Choroid plexus epithelial cell (primary cell): Measurements from ENCODE around the gene PTPRQ.

Source experiments
- DNase-seq: peaks from one replicate; pipeline ENCODE4 v3.0.0-alpha.2; 2010; ENCODE audit warnings: low read depth
- H3K4me3 ChIP-seq: 2 replicates; pipeline ENCODE4 v1.5.1; 2011; ENCODE audit warnings: low read depth, mild to moderate bottlenecking, control low read depth, low read length, moderate library complexity
- CTCF ChIP-seq: conservative IDR thresholded peaks from 2 replicates; pipeline ENCODE4 v1.5.1; 2011; ENCODE audit warnings: low read depth, mild to moderate bottlenecking, control low read depth, inconsistent platforms, low read length, moderate library complexity

PTPRQ gene

GRCh38 chr12:80513211-80513610 is 69.2 kb downstream of the PTPRQ start:
- no peak for DNase-seq
- no peak overlapping the region for H3K4me3 ChIP-seq
- TF ChIP-seq CTCF = no peak

GRCh38 chr12:80517655-80518054 is 73.6 kb downstream of the PTPRQ start:
- no peak for TF ChIP-seq CTCF
- DNase-seq = no peak

GRCh38 chr12:80531646-80532045 is 87.6 kb downstream of the PTPRQ start:
- DNase-seq = no peak
- TF ChIP-seq CTCF = no peak
- H3K4me3 ChIP-seq = no peak overlapping the region

More at GRCh38 chr12:80517655-80518054, 73.6 kb downstream of the PTPRQ start:
- no peak overlapping the region for H3K4me3 ChIP-seq

- no peak overlapping the region for H3K4me3 ChIP-seq
- no peak for DNase-seq
- no peak for TF ChIP-seq CTCF
Observed at GRCh38 chr12:80539029-80539428, 95.0 kb downstream of the PTPRQ start.

- no peak for DNase-seq
- no peak for TF ChIP-seq CTCF
- H3K4me3 ChIP-seq = no peak overlapping the region
Observed at GRCh38 chr12:80549298-80549697, 105.3 kb downstream of the PTPRQ start.

- no peak overlapping the region for H3K4me3 ChIP-seq
- DNase-seq = peak; percentile 96
- no peak for TF ChIP-seq CTCF
Observed at GRCh38 chr12:80551897-80552296, 107.9 kb downstream of the PTPRQ start.

- peak; percentile 91 for DNase-seq
- TF ChIP-seq CTCF = no peak
- no peak overlapping the region for H3K4me3 ChIP-seq
Observed at GRCh38 chr12:80553316-80553715, 109.3 kb downstream of the PTPRQ start.
